GM12878 (cell line): ENCODE results near the gene ZFYVE21. TPM values are rescaled to one million over a fixed set of nuclear protein-coding genes. Genes with fewer than 3 reads are reported as not detected.

ENCODE experiments used
- ATAC-seq: fragments of 200-7000 bp; cut with Tn5 transposase; 3 replicates; pipeline ENCODE4 v1.9.1; 2020; ENCODE audit warnings: mild to moderate bottlenecking, moderate library complexity
- BruUV-seq: library from RNA; stranded (reverse); fragments of 400-500 nt; replicated peaks from 2 replicates; lab custom pipeline; 2021; lab: Mats Ljungman, UMichigan
- CTCF ChIA-PET: fragments of 300-600 bp; sonication (Branson Sonifier 250); formaldehyde crosslinking; extraction: SDS; loops from one replicate; lab custom pipeline; 2021; ENCODE audit warnings: inconsistent platforms; lab: Yijun Ruan, JAX
- POLR2A ChIA-PET: fragments of 350-600 bp; formaldehyde crosslinking; extraction: SDS; loops from one replicate; lab custom pipeline; 2021; ENCODE audit warnings: inconsistent platforms; lab: Charles Lee
- RAD21 ChIA-PET: fragments of 300-600 bp; sonication (Branson Sonifier 250); formaldehyde crosslinking; loops from one replicate; lab custom pipeline; 2023; ENCODE audit warnings: antibody characterized with exemption; ENCODE audit not compliant: unreplicated experiment; lab: Charles Lee
- SMC1A ChIA-PET: fragments of 300-600 bp; sonication (Branson Sonifier 250); formaldehyde crosslinking; loops from one replicate; lab custom pipeline; 2023; ENCODE audit not compliant: unreplicated experiment, uncharacterized antibody; lab: Charles Lee
- DNase-seq: peaks from one replicate; pipeline ENCODE4 v3.0.0-alpha.2; 2011; ENCODE audit warnings: low read depth, low spot score
- FAIRE-seq: peaks from 3 replicates; lab custom pipeline; 2011; peaks lifted over from hg19 to GRCh38; lab: Jason Lieb, UNC
- H2AFZ ChIP-seq: 2 replicates; pipeline ENCODE4 v1.6.0; 2011; ENCODE audit warnings: low read depth, low read length, control low read depth; ENCODE audit not compliant: control insufficient read depth
- H3K27ac ChIP-seq: 2 replicates; pipeline ENCODE4 v1.5.1; 2011; ENCODE audit warnings: control low read depth; ENCODE audit not compliant: control insufficient read depth, insufficient read depth
- H3K27me3 ChIP-seq, 2 experiments: replicated peaks in 1 of 2; 2 replicates each; pipeline versions ENCODE4 v1.6.0 to v1.6.1; 2011; ENCODE audit warnings: low read length in 1 of 2; ENCODE audit not compliant: control insufficient read depth in 2 of 2, insufficient read depth in 2 of 2
- H3K36me3 ChIP-seq, 2 experiments: 2 replicates each; pipeline ENCODE4 v1.5.1; 2011; ENCODE audit warnings: low read length in 1 of 2; ENCODE audit not compliant: control insufficient read depth in 2 of 2, insufficient read depth in 2 of 2
- H3K4me1 ChIP-seq: 2 replicates; pipeline ENCODE4 v1.6.1; 2011; ENCODE audit warnings: mild to moderate bottlenecking, low read length, moderate library complexity, mixed read lengths; ENCODE audit not compliant: control insufficient read depth, insufficient read depth
- H3K4me2 ChIP-seq: 2 replicates; pipeline ENCODE4 v1.6.0; 2011; ENCODE audit warnings: control low read depth; ENCODE audit not compliant: control insufficient read depth, insufficient read depth
- H3K4me3 ChIP-seq: fragments of 200-600 bp; sonication (generic); 2 replicates; pipeline ENCODE4 v1.5.1; 2016
- H3K79me2 ChIP-seq: 2 replicates; pipeline ENCODE4 v1.6.0; 2011; ENCODE audit warnings: low read length; ENCODE audit not compliant: control insufficient read depth, insufficient read depth
- H3K9ac ChIP-seq: 2 replicates; pipeline ENCODE4 v1.8.0; 2011; ENCODE audit warnings: low read length, control low read depth, mixed read lengths; ENCODE audit not compliant: control insufficient read depth, insufficient read depth
- H3K9me3 ChIP-seq: replicated peaks from 3 replicates; pipeline ENCODE4 v1.5.1; 2011; ENCODE audit warnings: mild to moderate bottlenecking, low read length; ENCODE audit not compliant: control insufficient read depth, insufficient read depth
- H4K20me1 ChIP-seq: 2 replicates; pipeline ENCODE4 v1.6.0; 2011; ENCODE audit not compliant: control insufficient read depth, insufficient read depth
- EED ChIP-seq: sonication (generic); IDR thresholded peaks from 2 replicates; pipeline ENCODE4 v1.6.1; 2016; ENCODE audit warnings: antibody characterized with exemption, low read depth
- EP300 ChIP-seq, 2 experiments: fragments of 150-350 bp in 1 of 2; IDR thresholded peaks; 2 replicates each; pipeline ENCODE4 v1.6.1; 2011 to 2012; ENCODE audit warnings: low read depth in 2 of 2, low read length in 2 of 2, borderline replicate concordance in 1 of 2, improper control_type of control experiment in 1 of 2, inconsistent platforms in 1 of 2; ENCODE audit not compliant: control insufficient read depth in 1 of 2
- KLF5 ChIP-seq: fragments of 450-650 bp; IDR thresholded peaks from 2 replicates; pipeline ENCODE4 v1.6.1; 2014; ENCODE audit warnings: mild to moderate bottlenecking; ENCODE audit not compliant: partially characterized antibody
- MTA3 ChIP-seq: IDR thresholded peaks from 2 replicates; pipeline ENCODE4 v1.6.1; 2012; ENCODE audit warnings: low read length, inconsistent platforms, borderline replicate concordance
- NFXL1 ChIP-seq: fragments of 450-650 bp; IDR thresholded peaks from 2 replicates; pipeline ENCODE4 v1.6.1; 2017; ENCODE audit warnings: antibody characterized with exemption, mild to moderate bottlenecking, borderline replicate concordance
- POLR2A ChIP-seq: IDR thresholded peaks from 2 replicates; pipeline ENCODE4 v1.6.1; 2011; ENCODE audit warnings: low read depth, mild to moderate bottlenecking, low read length
- WGBS: methylation state at CpG from one replicate; pipeline ENCODE4 v1.1.6; 2016; ENCODE audit warnings: low lambda C conversion rate; ENCODE audit not compliant: insufficient replicate concordance, insufficient coverage; ENCODE audit errors: missing lambda C conversion rate; 5-methylcytosine and 5-hydroxymethylcytosine counted together
- in situ Hi-C: fragments of 300-500 bp; cut with MboI; formaldehyde crosslinking; loops from 9 replicates; pipeline ENCODE4 v1.14.3; 2018; ENCODE audit warnings: mixed read lengths
- intact Hi-C: fragments of 100-400 bp; cut with micrococcal nuclease; formaldehyde crosslinking; loops from one replicate; pipeline ENCODE4 v1.14.2; 2022; ENCODE audit not compliant: unreplicated experiment
- polyA plus RNA-seq, 11 experiments: library from polyadenylated mRNA; depleted of rRNA in 4 of 11; unstranded in 6 of 11; stranded (reverse) in 5 of 11; fragments of >200 nt; fragmentation: Nextera tagmentation in 4 of 11; fragmentation: Illumina TruSeq in 1 of 11; extraction: Ambion mirVana in 4 of 11; extraction: Trizol in 1 of 11; gene quantifications; 1 replicate in 1 of 11; 2 replicates in 10 of 11; pipeline versions ENCODE4 v1.2.1 to v1.2.3, GENCODE V29; 2011 to 2016; ENCODE audit warnings: inconsistent platforms in 2 of 11, missing spikeins in 2 of 11, low read depth in 1 of 11
- total RNA-seq, 4 experiments: library from RNA; depleted of rRNA in 3 of 4; stranded (reverse); fragments of >200 nt in 3 of 4; fragmentation: Illumina TruSeq in 1 of 4; extraction: Trizol in 1 of 4; gene quantifications; 2 replicates each; pipeline versions ENCODE4 v1.2.1 to v1.2.3, GENCODE V29; 2013 to 2021
- TF ChIP-seq, protein P1 (sequence below): fragments of 450-650 bp; formaldehyde crosslinking; IDR thresholded peaks from 2 replicates; pipeline ENCODE4 v1.4.0; 2022; ENCODE audit warnings: mild to moderate bottlenecking, moderate library complexity

ZFYVE21 gene
- total and polyA plus RNA-seq, 10 of the 15 experiments (the other 5 are each of a cell fraction or from before 2014, with no cell fraction given) = 0.79 to 21.7 (median 13.8) TPM

DNA sequence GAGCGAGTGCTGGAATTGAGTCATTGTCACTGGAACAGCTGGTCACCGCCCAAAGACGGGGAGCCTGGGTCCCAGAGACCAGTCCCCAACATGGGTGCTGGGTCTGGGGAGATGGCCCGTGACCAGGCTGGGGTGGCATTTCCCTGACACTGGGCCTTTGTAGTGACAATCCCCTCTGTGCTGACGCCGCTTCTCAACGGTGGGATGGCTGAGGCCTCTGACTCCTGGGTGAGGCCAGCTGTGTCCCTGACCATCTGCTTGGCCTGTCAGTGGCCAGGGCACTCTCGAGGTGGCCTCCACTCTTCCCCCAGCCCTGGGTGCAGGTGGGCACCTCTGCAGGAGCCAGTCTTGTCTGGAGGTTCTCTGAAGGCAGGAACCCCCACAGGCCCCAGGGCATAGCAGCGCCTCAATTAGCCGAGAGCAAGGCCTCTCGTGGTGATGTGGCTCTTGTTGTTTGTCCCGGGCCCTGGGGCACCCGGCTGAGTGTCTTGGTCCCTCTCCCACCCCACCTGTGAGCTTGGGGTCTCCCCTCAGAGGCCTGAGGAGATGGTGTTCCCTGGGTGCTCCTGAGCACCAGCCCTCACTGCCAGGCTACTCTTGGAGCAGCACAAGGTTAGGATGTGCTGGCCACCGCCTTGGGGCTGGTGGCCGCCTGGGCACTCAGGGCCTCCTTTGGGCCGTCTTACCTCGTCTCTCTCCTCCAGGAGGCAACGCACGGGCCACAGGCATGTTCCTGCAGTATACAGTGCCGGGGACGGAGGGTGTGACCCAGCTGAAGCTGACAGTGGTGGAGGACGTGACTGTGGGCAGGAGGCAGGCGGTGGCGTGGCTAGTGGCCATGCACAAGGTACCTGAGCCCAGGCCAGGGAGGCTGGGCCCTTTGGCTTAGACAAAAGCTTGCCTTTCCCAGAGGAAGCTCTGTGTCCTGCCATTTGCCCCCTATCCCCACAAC lies 16.6 kb downstream of the ZFYVE21 start:
- intact Hi-C loops (no loop called here), in situ Hi-C loops (no loop called here)
- Histone ChIP-seq H3K27me3 (no peaks in the 10 kb centered on the region), H3K27ac (no peak overlapping the region), H4K20me1 (no peaks in the 10 kb centered on the region), H3K9me3 (no peaks in the 10 kb centered on the region), H3K4me1 (no peaks in the 10 kb centered on the region), H3K4me3 (no peak overlapping the region), H2AFZ (no peak overlapping the region), H3K36me3 (peaks cover 3 to 13% of the 10 kb centered on the region in 2 experiments; a peak in 3 of 4 replicates), H3K9ac (no peak overlapping the region), H3K79me2 (no peaks in the 10 kb centered on the region), H3K4me2 (no peak overlapping the region)
- WGBS = 90% methylated on average over 24 of the region's 24 CpGs
- FAIRE-seq (no peak), DNase-seq (no peak), ATAC-seq (no peak)
- TF ChIP-seq POLR2A (peak; percentile 28; the same call in 1 of the 2 replicates), NFXL1 (no peak), EED (no peak), MTA3 (no peak), EP300 (IDR thresholded peaks at IDR 0.05; ENCODE audit: borderline replicate concordance in 1 of 2, control insufficient read depth in 1 of 2, low read depth in 2 of 2, low read length in 2 of 2) (no peak), KLF5 (no peak)
- TF ChIP-seq, protein P1, sequence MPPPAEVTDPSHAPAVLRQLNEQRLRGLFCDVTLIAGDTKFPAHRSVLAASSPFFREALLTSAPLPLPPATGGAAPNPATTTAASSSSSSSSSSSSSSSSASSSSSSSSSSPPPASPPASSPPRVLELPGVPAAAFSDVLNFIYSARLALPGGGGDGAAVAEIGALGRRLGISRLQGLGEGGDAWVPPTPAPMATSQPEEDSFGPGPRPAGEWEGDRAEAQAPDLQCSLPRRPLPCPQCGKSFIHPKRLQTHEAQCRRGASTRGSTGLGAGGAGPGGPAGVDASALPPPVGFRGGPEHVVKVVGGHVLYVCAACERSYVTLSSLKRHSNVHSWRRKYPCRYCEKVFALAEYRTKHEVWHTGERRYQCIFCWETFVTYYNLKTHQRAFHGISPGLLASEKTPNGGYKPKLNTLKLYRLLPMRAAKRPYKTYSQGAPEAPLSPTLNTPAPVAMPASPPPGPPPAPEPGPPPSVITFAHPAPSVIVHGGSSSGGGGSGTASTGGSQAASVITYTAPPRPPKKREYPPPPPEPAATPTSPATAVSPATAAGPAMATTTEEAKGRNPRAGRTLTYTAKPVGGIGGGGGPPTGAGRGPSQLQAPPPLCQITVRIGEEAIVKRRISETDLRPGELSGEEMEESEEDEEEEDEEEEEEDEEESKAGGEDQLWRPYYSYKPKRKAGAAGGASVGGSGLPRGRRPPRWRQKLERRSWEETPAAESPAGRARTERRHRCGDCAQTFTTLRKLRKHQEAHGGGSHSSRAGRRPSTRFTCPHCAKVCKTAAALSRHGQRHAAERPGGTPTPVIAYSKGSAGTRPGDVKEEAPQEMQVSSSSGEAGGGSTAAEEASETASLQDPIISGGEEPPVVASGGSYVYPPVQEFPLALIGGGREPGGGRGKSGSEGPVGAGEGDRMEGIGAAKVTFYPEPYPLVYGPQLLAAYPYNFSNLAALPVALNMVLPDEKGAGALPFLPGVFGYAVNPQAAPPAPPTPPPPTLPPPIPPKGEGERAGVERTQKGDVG = no peak
- no TSS peak for BruUV-seq
- CTCF ChIA-PET = interaction anchor here (0.7 kb wide), 1 partner anchor 94 kb away, joined by 3 read pairs; no protein-coding TSS in a partner anchor
- POLR2A ChIA-PET = no interaction called here
- RAD21 ChIA-PET = interaction anchor here (1.3 kb wide), 1 partner anchor 158 kb away, joined by 3 read pairs; no protein-coding TSS in a partner anchor
- SMC1A ChIA-PET = interaction anchor here (1.6 kb wide), 1 partner anchor 120 kb away, joined by 3 read pairs; no protein-coding TSS in a partner anchor
